Peyer's patch (tissue), 4 donors: ENCODE measurements around the gene SLC39A11. TPM values are rescaled to one million over a fixed set of nuclear protein-coding genes. Genes with fewer than 3 reads are reported as not detected.

ENCODE experiments used
- DNase-seq, 3 donors: peaks; one replicate each; pipeline ENCODE4 v3.0.0-alpha.2; 2017 to 2019
- H3K27ac ChIP-seq, 4 donors: fragments of 200-600 bp; sonication (generic); one replicate each; pipeline ENCODE4 v1.5.1; 2016 to 2019
- H3K27me3 ChIP-seq, 2 donors: fragments of 200-600 bp; sonication (generic); one replicate each; pipeline ENCODE4 v1.5.1; 2019
- H3K36me3 ChIP-seq, 3 donors: fragments of 200-600 bp; sonication (generic); one replicate each; pipeline ENCODE4 v1.5.1; 2016 to 2019
- H3K4me1 ChIP-seq, 4 donors: fragments of 200-600 bp; sonication (generic); one replicate each; pipeline ENCODE4 v1.5.1; 2016 to 2019
- H3K4me3 ChIP-seq, 4 donors: fragments of 200-600 bp; sonication (generic); 1 replicate in 3 of 4; 2 replicates in 1 of 4; pipeline ENCODE4 v1.5.1; 2016 to 2019; ENCODE audit warnings: mild to moderate bottlenecking in 1 of 4
- H3K9me3 ChIP-seq, 4 donors: fragments of 200-600 bp; sonication (generic); one replicate each; pipeline ENCODE4 v1.5.1; 2016 to 2019; ENCODE audit warnings: mild to moderate bottlenecking in 1 of 4
- CTCF ChIP-seq, 6 experiments: fragments of 450-650 bp in 4 of 6; fragments of 200-600 bp in 2 of 6; sonication (generic) in 1 of 6; IDR thresholded peaks; one replicate each; pipeline ENCODE4 v1.5.1; 2017 to 2019; ENCODE audit warnings: antibody characterized with exemption in 6 of 6, mild to moderate bottlenecking in 3 of 6, moderate library complexity in 1 of 6
- POLR2A ChIP-seq, 2 donors: fragments of 450-650 bp; IDR thresholded peaks; one replicate each; pipeline ENCODE4 v1.5.1; 2017; ENCODE audit warnings: antibody characterized with exemption in 2 of 2, mild to moderate bottlenecking in 2 of 2, moderate library complexity in 2 of 2
- total RNA-seq, 4 donors: library from RNA; depleted of rRNA; stranded (reverse); fragments of >200 nt; gene quantifications; one replicate each; pipeline ENCODE4 v1.1.0, GENCODE V29; 2016

SLC39A11 gene
- total RNA-seq, 4 donors from 2014 or later, result 39.9 to 91.6 (median 45.7) TPM

GRCh38 chr17:72984145-72984925 lies 108.2 kb downstream of the SLC39A11 start:
- Histone ChIP-seq H3K27me3 (no peaks in the 10 kb centered on the region), H3K36me3 (no peaks in the 10 kb centered on the region), H3K9me3 (no peaks in the 10 kb centered on the region), H3K4me3 (no peak overlapping the region), H3K4me1 (no peaks in the 10 kb centered on the region), H3K27ac (no peak overlapping the region)
- DNase-seq, result peak in 1 of 3 donors; percentile 39
- no peak for TF ChIP-seq CTCF (IDR thresholded peaks at IDR 0.05)
- no peak for TF ChIP-seq POLR2A (IDR thresholded peaks at IDR 0.05)

GRCh38 chr17:72982680-72983079 lies 109.8 kb downstream of the SLC39A11 start:
- TF ChIP-seq CTCF (IDR thresholded peaks at IDR 0.05) (no peak), POLR2A (IDR thresholded peaks at IDR 0.05) (no peak)
- H3K36me3 ChIP-seq, result no peaks in the 10 kb centered on the region
- no peaks in the 10 kb centered on the region for H3K9me3 ChIP-seq
- H3K4me3 ChIP-seq, result no peak overlapping the region
- H3K4me1 ChIP-seq, result peaks cover 0 to 2% (median 0%) of the 10 kb centered on the region in 4 donors
- no peaks in the 10 kb centered on the region for H3K27me3 ChIP-seq
- no peak overlapping the region for H3K27ac ChIP-seq
- no peak for DNase-seq

- H3K4me1 ChIP-seq, result peaks cover 0 to 10% (median 0%) of the 10 kb centered on the region in 4 donors
- no peaks in the 10 kb centered on the region for H3K27me3 ChIP-seq
- no peaks in the 10 kb centered on the region for H3K9me3 ChIP-seq
- no peaks in the 10 kb centered on the region for H3K36me3 ChIP-seq
- H3K27ac ChIP-seq, result no peak overlapping the region
- H3K4me3 ChIP-seq, result no peak overlapping the region
- no peak for TF ChIP-seq POLR2A (IDR thresholded peaks at IDR 0.05)
- TF ChIP-seq CTCF (IDR thresholded peaks at IDR 0.05), result no peak
- DNase-seq, result no peak
These were observed 113.8 kb downstream of the SLC39A11 start for GRCh38 chr17:72978593-72979218.

GRCh38 chr17:72977771-72978417 lies 114.6 kb downstream of the SLC39A11 start:
- TF ChIP-seq POLR2A (IDR thresholded peaks at IDR 0.05) (no peak), CTCF (IDR thresholded peaks at IDR 0.05) (no peak)
- DNase-seq, result no peak
- H3K27me3 ChIP-seq, result no peaks in the 10 kb centered on the region
- no peaks in the 10 kb centered on the region for H3K36me3 ChIP-seq
- H3K4me1 ChIP-seq, result peaks cover 0 to 10% (median 0%) of the 10 kb centered on the region in 4 donors
- no peak overlapping the region for H3K4me3 ChIP-seq
- H3K9me3 ChIP-seq, result no peaks in the 10 kb centered on the region
- H3K27ac ChIP-seq, result no peak overlapping the region

- Histone ChIP-seq H3K9me3 (no peaks in the 10 kb centered on the region), H3K27me3 (no peaks in the 10 kb centered on the region), H3K4me1 (peaks cover 0 to 10% (median 0%) of the 10 kb centered on the region in 4 donors), H3K4me3 (no peak overlapping the region), H3K27ac (peak overlapping the region in 2 of 4 donors; percentile 10 to 22), H3K36me3 (no peaks in the 10 kb centered on the region)
- TF ChIP-seq POLR2A (IDR thresholded peaks at IDR 0.05) (no peak), CTCF (IDR thresholded peaks at IDR 0.05) (no peak)
- peak in 1 of 3 donors; percentile 47 for DNase-seq
These were observed 115.3 kb downstream of the SLC39A11 start for GRCh38 chr17:72976971-72977770.
